Activated naive CD4-positive, alpha-beta T cell treated with Interleukin-2 at 50 U/mL for 16 hours (primary cell): ENCODE data around the gene HAPSTR1.

Experiments used
- DNase-seq: peaks from one replicate; pipeline ENCODE4 v3.0.0-alpha.2; 2020

HAPSTR1 gene

GRCh38 chr16:9124444-9124843 lies 33.0 kb downstream of the HAPSTR1 start:
- DNase-seq = no peak

- no peak for DNase-seq
These were observed 33.6 kb downstream of the HAPSTR1 start for GRCh38 chr16:9124908-9125584.

DNA sequence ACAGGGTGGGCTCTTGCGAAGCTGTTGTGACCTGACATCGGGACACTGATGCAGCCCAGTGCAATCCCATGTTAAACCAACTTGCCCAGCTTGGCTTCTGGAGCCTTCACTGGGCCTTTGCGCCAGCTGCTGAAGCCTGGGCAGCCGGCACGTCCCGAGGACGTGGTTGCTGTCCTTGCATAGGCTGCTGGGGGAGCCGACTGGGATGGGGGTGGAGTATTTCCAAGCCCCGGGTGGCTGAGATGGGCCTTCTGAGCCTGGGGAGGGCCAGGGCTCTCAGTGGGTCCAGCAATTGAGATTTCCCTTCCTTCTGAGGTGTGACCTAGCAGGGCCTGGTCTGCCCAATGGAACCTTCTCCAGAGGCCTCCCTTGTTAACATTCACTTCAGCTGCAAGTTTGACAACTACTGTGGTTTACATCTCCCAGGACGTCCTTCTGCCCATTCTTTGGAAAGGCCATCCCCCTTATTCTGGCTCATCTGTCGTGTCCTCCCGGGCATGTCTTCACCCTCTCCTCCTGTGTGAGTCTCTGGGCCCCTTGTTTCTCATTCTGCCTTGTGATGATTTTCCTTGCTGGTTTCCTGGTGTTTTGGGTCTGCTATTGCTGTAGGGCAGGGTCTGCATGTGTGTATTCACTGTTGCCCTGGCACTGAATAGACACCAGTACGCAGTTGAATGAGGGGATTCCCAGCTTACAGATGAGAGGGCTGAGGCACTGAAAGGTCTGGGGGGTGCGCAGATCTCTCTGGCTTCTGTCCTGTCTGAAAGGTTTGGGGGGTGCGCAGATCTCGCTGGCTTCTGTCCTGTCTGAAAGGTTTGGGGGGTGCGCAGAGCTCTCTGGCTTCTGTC lies 34.4 kb downstream of the HAPSTR1 start:
- DNase-seq = no peak

- no peak for DNase-seq
These were observed 35.2 kb downstream of the HAPSTR1 start for GRCh38 chr16:9126609-9127008.

DNA sequence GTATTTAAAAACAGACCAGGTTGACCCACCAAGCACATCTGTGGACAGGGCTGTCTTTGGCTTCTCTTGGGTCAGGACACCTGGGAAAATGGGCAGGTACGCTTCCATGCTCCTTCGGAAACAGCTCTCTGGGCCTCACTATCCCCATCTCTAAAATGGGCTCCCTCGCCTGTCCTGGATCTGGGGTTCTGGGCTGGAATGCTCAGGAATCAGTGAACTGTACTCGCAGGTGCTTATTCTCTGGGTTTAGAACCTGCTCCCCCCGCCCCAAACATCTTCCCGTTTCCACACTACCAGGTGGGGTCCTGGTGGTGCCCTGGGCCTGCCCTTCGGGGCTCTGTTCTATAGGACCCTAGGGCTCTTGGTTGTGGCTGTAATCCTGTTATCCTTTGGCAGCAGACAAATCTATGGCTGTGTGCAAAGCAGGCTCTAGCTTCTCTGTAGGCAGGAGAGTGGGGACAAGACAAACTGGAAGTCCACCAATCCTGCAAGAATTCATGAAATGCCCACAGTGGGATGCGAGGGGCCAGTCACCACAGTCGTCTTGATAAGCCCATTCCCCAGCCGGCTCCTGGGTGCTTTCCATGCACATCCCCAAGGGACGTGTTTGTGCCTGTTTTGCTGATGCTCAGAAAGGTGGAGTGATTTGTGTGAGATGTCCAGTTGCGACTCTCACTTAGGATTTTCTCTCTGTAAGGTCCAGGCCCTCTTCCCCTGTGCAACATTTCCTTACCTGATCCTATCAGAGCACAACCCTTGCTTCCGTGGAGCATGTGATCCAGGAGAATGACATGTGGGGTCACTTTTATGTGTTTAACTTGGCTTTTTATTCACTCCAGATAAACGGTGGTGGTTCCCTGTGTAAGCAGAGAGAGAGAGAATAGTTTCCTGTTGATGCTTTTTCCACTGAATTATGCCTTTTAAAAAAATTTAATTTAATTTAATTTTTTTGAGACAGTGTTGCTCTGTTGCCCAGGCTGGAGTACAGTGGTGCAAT lies 37.2 kb downstream of the HAPSTR1 start:
- DNase-seq = no peak

GRCh38 chr16:9134306-9134705 lies 42.9 kb downstream of the HAPSTR1 start:
- no peak for DNase-seq

DNA sequence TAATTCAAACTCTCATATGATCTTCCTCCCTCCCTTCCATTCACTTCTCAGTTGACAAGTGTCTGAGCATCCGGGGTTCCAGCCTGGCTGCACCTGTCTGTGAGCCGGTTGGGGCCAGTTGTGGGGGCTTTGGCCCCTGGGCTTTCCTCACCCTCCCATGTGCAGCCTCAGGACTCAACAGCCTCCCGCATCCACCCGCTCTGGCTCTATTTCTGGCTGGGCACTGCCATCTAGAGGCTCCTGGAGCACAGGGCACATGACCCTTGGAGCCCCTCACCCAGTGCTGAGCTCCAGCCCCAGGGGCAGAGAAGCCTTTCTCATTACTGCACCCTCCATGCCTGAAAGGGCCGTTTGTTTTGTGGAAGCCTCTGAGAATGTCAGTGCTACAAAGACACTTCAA lies 43.3 kb downstream of the HAPSTR1 start:
- peak; percentile 62 for DNase-seq

DNA sequence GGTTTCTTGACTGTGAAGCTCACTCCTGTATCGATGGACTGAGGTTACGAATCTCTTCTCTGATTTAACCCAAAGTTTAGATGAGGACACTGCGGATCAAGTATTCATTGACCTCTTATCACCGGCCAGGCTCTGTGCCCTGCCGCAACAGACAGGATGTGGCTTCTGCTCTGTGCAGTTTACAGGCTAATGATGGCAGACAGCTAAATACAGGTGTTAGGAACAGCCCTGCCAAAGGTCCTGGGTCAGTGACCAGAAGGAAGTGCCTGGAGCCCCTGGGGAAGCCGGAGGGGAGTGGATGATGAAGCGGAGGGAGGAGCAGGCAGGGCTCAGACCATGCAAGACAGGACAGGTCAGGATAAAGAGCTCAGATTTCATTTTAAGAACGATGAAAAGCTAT lies 44.4 kb downstream of the HAPSTR1 start:
- no peak for DNase-seq

- DNase-seq = no peak
These were observed 45.2 kb downstream of the HAPSTR1 start for GRCh38 chr16:9136596-9136995.

DNA sequence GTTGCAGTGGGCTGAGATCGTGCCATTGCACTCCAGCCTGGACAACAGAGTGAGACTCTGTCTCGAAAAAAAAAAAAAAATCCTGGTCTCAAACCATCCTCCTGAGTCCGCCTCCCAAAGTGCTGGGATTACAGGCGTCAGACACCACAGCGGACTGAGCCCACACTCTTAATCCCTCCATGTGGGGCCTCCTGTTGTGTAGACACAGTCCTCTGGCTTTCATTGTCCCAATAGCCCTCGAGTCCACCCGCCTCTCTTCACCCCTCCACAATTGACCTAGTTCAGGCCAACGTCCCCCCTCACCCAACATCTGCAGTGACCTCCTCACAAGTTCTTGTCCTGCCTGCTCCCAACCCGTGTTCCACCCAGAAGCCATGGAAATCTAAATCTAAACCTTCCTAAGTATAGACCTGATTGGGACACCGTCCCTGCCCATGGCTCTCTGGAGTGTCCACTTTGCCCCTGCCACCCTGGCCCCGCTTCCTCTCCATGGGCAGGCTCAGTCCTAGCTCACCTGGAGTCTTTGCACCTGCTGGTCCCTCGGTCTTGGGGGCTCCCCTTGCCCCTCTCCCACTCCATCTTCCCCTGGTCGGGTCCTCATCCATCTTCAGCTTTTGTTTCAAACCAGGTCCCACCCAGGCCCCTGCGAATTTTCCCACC lies 46.7 kb downstream of the HAPSTR1 start:
- no peak for DNase-seq

DNA sequence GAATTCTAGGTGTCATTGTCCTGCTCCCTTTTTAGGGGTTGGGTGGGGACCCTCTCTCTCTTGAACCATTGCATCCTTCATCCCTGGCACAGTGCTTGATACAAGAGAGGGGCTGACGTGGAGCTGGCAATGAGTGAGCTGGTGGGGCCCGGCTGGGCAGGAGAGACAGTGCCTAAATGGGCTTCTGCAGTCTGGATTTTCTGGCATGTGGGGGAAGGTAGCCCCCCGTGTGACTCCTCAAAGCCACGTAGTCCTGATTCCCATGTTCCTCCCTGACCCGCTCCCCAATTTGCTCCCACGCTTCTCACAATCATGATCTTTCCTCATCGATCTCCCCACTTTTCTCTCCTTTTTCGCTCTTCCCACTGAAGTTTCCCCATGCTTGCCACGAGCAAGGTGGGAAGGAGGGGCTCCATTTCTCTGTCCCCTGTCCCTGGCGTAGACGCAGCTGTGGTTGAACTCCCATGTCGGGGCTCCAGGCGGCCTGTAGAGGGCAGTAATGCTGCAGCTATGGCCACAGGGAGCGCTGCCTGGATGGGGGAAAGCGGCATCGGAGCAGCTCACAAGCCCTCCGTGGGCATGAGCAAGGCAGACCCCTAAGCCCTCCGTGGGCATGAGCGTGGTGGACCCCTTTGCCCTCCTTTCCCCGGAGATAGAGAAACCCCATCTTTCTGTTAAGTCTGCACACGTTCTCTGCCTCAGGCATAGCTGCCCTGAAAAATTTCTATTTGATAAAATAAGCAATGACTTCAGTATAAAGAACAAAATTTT lies 47.5 kb downstream of the HAPSTR1 start:
- peak; percentile 71 for DNase-seq

DNA sequence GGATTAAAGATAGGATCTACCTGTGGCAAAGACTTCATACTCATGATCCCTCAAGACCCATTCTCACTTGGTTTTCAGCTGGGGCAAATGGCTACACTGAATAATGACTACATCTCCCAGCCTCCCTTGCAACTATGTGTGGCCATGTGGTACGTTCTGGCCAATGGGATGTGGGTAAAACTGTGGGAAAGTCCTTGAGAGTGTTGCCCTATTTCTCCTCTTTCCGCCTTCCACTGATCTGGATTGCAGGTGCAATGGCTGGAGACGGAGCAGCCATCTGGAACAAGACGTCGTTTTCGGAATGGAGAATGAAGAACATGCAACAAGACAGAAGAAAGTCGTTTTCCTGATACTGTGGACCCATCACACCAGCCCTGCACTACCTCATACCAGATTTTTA lies 48.5 kb downstream of the HAPSTR1 start:
- no peak for DNase-seq
